GM18505 (cell line): ENCODE results near the gene C2orf68.
"Not testable (repeated sequence)": the region's sequence is repeated elsewhere in the genome, so short reads cannot be mapped to it uniquely, and the experiment has no call there.

Source experiments
- ATAC-seq: cut with Tn5 transposase; IDR thresholded peaks from one replicate; pipeline ENCODE4 v1.9.1; 2021; ENCODE audit not compliant: unreplicated experiment
- POLR2A ChIP-seq: IDR thresholded peaks from 4 replicates; pipeline ENCODE4 v1.6.1; 2011; ENCODE audit warnings: borderline replicate concordance; ENCODE audit not compliant: insufficient read depth, insufficient read length; ENCODE audit errors: extremely low read depth

The C2orf68 gene

GRCh38 chr2:85577386-85578242 lies 34.3 kb downstream of the C2orf68 start, which contains the start of gene VAMP8:
TSS of gene VAMP8 (plus strand) at chr2:85577586. CDS start at chr2:85577647, 61 bp downstream.
- peak; percentile 70 for TF ChIP-seq POLR2A
- peak; percentile 57 for ATAC-seq

DNA sequence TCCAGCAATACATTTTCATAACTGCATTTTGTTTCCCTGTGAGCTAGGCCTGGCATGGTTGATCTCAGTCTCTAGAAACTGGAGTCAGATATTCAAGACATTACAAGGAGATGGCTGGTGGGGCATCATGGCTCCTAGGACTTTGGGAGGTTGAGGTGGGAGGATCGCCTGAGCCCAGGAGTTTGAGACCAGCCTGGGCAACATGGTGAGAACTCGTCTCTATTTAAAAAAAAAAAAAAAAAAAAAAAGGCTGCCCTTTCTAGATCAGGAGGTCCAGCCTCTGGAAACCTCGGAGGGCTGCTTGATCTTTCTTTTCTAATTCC lies 34.8 kb downstream of the C2orf68 start:
- ATAC-seq = no peak
- TF ChIP-seq POLR2A = no peak

- TF ChIP-seq POLR2A = no peak
- ATAC-seq = no peak
Observed at GRCh38 chr2:85575739-85576138, 36.1 kb downstream of the C2orf68 start.

DNA sequence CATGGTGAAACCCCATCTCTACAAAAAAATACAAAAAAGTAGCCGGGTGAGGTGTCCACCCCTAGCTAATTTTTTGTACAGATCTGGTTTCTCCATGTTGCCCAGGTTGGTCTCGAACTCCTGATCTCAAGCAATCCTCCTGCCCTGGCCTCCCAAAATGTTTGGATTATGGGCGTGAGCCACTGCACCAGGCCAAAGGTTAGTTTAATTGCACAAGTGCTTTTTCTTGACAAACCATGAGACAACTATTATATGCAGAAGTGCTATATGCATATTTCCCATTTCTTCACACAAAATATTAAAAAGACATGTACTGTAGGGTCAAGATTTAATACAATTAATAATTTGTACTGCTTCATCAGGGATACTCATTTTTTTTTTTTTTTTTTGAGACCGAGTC lies 45.6 kb downstream of the C2orf68 start:
- ATAC-seq = no peak
- no peak for TF ChIP-seq POLR2A

DNA sequence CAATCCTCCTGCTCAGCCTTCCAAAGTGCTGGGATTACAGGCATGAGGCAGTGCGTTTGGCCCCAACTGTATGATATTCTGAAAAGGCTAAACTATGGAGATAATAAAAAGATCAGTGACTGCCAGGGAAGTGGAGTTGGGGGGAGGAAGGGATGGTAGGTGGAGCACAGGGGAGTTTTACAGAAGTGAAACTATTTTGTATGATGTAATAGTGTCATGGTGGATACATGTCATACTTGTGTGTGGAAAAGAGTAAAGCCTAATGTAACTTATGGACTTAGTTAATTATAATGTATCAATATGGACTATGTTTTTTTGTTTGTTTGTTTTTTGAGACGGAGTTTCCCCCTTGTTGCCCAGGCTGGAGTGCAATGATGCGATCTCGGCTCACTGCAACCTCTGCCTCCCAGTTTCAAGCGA lies 47.7 kb downstream of the C2orf68 start:
- no peak for TF ChIP-seq POLR2A
- no peak for ATAC-seq

GRCh38 chr2:85561280-85562212 lies 50.3 kb downstream of the C2orf68 start, which contains the start of gene GGCX:
TSS of gene GGCX (minus strand) at chr2:85561493. CDS start at chr2:85561428, 65 bp downstream.
- peak; percentile 92 for ATAC-seq
- TF ChIP-seq POLR2A = peak; percentile 95

GRCh38 chr2:85560812-85561279 lies 51.0 kb downstream of the C2orf68 start:
- no peak for TF ChIP-seq POLR2A
- ATAC-seq = no peak

DNA sequence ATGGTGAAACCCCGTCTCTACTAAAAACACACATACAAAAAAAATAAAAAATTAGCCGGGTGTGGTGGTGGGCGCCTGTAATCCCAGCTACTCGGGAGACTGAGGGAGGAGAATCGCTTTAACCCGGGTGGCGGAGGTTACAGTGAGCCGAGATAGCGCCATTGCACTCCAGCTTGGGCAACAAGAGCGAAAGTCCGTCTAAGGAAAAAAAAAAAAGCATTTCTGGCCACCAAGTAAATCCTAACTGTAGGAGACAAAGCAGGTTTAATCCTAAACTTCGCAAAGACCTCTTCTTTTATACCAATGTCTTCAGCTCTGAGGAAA lies 51.5 kb downstream of the C2orf68 start:
- not testable (repeated sequence) for ATAC-seq

DNA sequence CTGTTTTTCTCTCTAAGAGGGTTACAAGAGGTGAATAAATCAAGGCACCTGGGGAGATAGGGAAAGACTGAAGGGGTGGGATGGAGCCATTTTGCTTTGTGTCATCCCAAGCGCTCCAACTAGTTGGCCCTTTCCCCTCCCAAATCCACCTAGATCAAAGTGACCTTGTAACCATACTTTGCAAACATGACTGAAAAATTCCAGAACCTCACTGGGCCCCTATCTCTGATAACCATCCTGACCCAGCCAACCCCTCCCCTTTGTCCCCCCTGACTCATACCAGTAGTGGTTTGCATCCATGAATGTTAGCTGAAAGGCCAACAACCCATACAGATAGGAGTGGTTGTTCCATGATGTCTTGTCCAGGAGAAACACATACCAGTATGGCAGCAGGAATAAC lies 53.7 kb downstream of the C2orf68 start:
- no peak for TF ChIP-seq POLR2A
- no peak for ATAC-seq

DNA sequence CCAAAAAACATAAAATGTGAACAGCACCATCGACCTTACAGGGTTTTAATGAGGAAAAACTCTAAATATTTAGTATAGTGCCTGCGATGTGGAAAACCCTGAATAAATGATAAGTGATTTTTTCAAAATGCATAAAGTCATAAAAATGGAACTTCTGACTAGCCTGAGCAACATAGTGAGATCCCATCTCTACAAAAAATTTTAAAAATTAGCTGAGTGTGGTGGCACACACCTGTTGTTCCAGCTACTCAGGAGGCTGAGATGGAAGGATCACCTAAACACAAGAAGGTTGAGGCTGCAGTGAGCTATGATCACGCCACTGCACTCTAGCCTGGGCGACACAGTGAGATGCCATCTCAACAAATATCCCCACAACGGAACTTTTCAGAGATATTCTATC lies 54.7 kb downstream of the C2orf68 start:
- ATAC-seq = no peak
- no peak for TF ChIP-seq POLR2A
